CD14-positive monocyte (primary cell): ENCODE measurements around the gene LRRC7. TPM values are rescaled to one million over a fixed set of nuclear protein-coding genes. Genes with fewer than 3 reads are reported as not detected.

Source experiments
- DNase-seq, 3 donors: peaks; one replicate each; pipeline ENCODE4 v3.0.0-alpha.2; 2011 to 2022
- H2AFZ ChIP-seq: 2 replicates; pipeline ENCODE4 v1.6.0; 2012; ENCODE audit warnings: mild to moderate bottlenecking, low read depth, low read length, inconsistent platforms; ENCODE audit not compliant: insufficient read depth, poor library complexity, severe bottlenecking
- H3K27ac ChIP-seq, 2 donors: 1 replicate in 1 of 2; 2 replicates in 1 of 2; pipeline ENCODE4 v1.5.1; 2012 to 2013; ENCODE audit warnings: low read length in 2 of 2, control low read depth in 1 of 2, inconsistent platforms in 1 of 2, low read depth in 1 of 2, mild to moderate bottlenecking in 1 of 2
- H3K27me3 ChIP-seq, 2 donors: one replicate each; pipeline versions ENCODE4 v1.6.0 to v1.6.1; 2011 to 2013; ENCODE audit warnings: low read length in 2 of 2; ENCODE audit not compliant: control insufficient read depth in 2 of 2, insufficient read depth in 2 of 2
- H3K36me3 ChIP-seq, 2 donors: replicated peaks in 1 of 2; 1 replicate in 1 of 2; 2 replicates in 1 of 2; pipeline versions ENCODE4 v1.5.1 to v1.6.1; 2012 to 2013; ENCODE audit warnings: low read length in 2 of 2, control low read depth in 1 of 2, inconsistent platforms in 1 of 2, mild to moderate bottlenecking in 1 of 2; ENCODE audit not compliant: insufficient read depth in 2 of 2, control insufficient read depth in 1 of 2
- H3K4me1 ChIP-seq, 2 donors: 1 replicate in 1 of 2; 2 replicates in 1 of 2; pipeline versions ENCODE4 v1.5.1 to v1.6.1; 2012 to 2013; ENCODE audit warnings: low read length in 2 of 2, control low read depth in 1 of 2, inconsistent platforms in 1 of 2, mild to moderate bottlenecking in 1 of 2, moderate library complexity in 1 of 2; ENCODE audit not compliant: insufficient read depth in 2 of 2, control insufficient read depth in 1 of 2
- H3K4me2 ChIP-seq: replicated peaks from 2 replicates; pipeline ENCODE3; 2012; ENCODE audit warnings: low read length, moderate library complexity, mild to moderate bottlenecking; ENCODE audit not compliant: poor library complexity, severe bottlenecking; ENCODE audit errors: extremely low read depth
- H3K4me3 ChIP-seq, 3 experiments: fragments of 200-600 bp in 1 of 3; sonication (generic) in 1 of 3; replicated peaks in 1 of 3; 1 replicate in 2 of 3; 2 replicates in 1 of 3; pipeline ENCODE4 v1.5.1; 2011 to 2013; ENCODE audit warnings: low read length in 3 of 3, mild to moderate bottlenecking in 3 of 3, control low read depth in 2 of 3, low read depth in 2 of 3, inconsistent platforms in 1 of 3, moderate library complexity in 1 of 3
- H3K79me2 ChIP-seq: 2 replicates; pipeline ENCODE4 v1.6.0; 2012; ENCODE audit warnings: mild to moderate bottlenecking, control low read depth, inconsistent platforms, low read length, moderate library complexity; ENCODE audit not compliant: insufficient read depth
- H3K9ac ChIP-seq: 2 replicates; pipeline ENCODE4 v1.6.0; 2017; ENCODE audit warnings: low read length, mild to moderate bottlenecking; ENCODE audit not compliant: insufficient read depth, poor library complexity, severe bottlenecking
- H3K9me3 ChIP-seq, 2 donors: replicated peaks in 1 of 2; 1 replicate in 1 of 2; 2 replicates in 1 of 2; pipeline versions ENCODE4 v1.5.1 to v1.6.1; 2012 to 2013; ENCODE audit warnings: low read length in 2 of 2, control low read depth in 1 of 2; ENCODE audit not compliant: control insufficient read depth in 1 of 2, insufficient read depth in 1 of 2
- H4K20me1 ChIP-seq: 2 replicates; pipeline ENCODE4 v1.6.0; 2012; ENCODE audit warnings: mild to moderate bottlenecking, low read length, control low read depth, moderate library complexity; ENCODE audit not compliant: insufficient read depth
- H3K27ac Mint-ChIP-seq, 7 donors: one replicate each; pipeline ENCODE4 v1.8.0; 2020; ENCODE audit warnings: mild to moderate bottlenecking in 7 of 7, mixed read lengths in 7 of 7, moderate library complexity in 6 of 7, inconsistent platforms in 2 of 7
- H3K27me3 Mint-ChIP-seq, 3 donors: one replicate each; pipeline ENCODE4 v1.8.0; 2021 to 2022; ENCODE audit warnings: low read depth in 3 of 3, mild to moderate bottlenecking in 3 of 3, mixed read lengths in 3 of 3, moderate library complexity in 3 of 3, inconsistent platforms in 1 of 3
- H3K36me3 Mint-ChIP-seq, 2 donors: one replicate each; pipeline ENCODE4 v1.8.0; 2020; ENCODE audit warnings: mixed read lengths in 2 of 2, inconsistent platforms in 1 of 2, mild to moderate bottlenecking in 1 of 2
- H3K4me1 Mint-ChIP-seq: one replicate; pipeline ENCODE4 v1.8.0; 2020; ENCODE audit warnings: mild to moderate bottlenecking, mixed read lengths
- H3K4me3 Mint-ChIP-seq, 2 donors: one replicate each; pipeline ENCODE4 v1.8.0; 2020; ENCODE audit warnings: mild to moderate bottlenecking in 2 of 2, mixed read lengths in 2 of 2, moderate library complexity in 1 of 2
- H3K9me3 Mint-ChIP-seq, 7 donors: one replicate each; pipeline ENCODE4 v1.8.0; 2020 to 2022; ENCODE audit warnings: mixed read lengths in 7 of 7, mild to moderate bottlenecking in 6 of 7, moderate library complexity in 6 of 7, inconsistent platforms in 2 of 7
- WGBS: methylation state at CpG from one replicate; pipeline ENCODE4 v1.1.5; 2013; ENCODE audit warnings: missing lambda C conversion rate; ENCODE audit not compliant: insufficient coverage; 5-methylcytosine and 5-hydroxymethylcytosine counted together
- intact Hi-C, 2 donors: fragments of 100-400 bp; cut with micrococcal nuclease; formaldehyde crosslinking; loops; one replicate each; pipeline versions ENCODE4 v1.15.0 to v1.15.1; 2023
- polyA plus RNA-seq, 3 donors: library from polyadenylated mRNA; depleted of rRNA in 1 of 3; unstranded in 2 of 3; stranded (reverse) in 1 of 3; fragments of 300-500 nt in 2 of 3; fragments of >200 nt in 1 of 3; fragmentation: Illumina TruSeq in 2 of 3; gene quantifications; 1 replicate in 2 of 3; 2 replicates in 1 of 3; pipeline ENCODE4 v1.2.3, GENCODE V29; 2012 to 2021
- TF ChIP-seq, protein P1 (sequence below): fragments of 200-600 bp; IDR thresholded peaks from one replicate; pipeline ENCODE4 v1.8.0; 2022; ENCODE audit warnings: antibody characterized with exemption, mild to moderate bottlenecking

The LRRC7 gene
- polyA plus RNA-seq, 3 donors: not detected

DNA sequence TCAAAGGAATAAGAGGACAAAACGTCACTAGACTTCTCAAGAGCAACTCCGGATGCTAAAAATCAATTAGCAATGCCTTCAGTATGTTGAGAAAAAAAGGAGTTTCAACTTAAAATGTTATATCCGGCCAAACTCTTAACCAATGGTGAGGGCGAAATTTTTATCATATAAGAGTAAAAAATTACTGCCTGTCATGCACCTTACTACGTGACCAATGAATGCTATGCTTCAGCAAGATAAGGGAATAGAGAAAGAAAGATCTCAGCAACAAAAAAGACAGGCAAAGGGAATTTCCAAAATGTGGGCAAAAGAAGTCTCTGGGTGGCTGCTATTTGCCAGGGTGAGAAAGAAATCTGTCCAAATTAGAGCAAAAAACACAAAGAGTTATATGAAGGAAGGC, 47.4 kb upstream of the LRRC7 start:
- Mint-ChIP-seq H3K9me3 (peaks cover 0 to 6% (median 0%) of the 10 kb centered on the region in 7 donors), H3K27me3 (no peaks in the 10 kb centered on the region), H3K36me3 (no peaks in the 10 kb centered on the region), H3K4me3 (no peak overlapping the region), H3K27ac (no peak overlapping the region), H3K4me1 (no peaks in the 10 kb centered on the region)
- Histone ChIP-seq H3K79me2 (no peaks in the 10 kb centered on the region), H3K27ac (no peak overlapping the region), H3K9ac (no peak overlapping the region), H3K4me1 (no peaks in the 10 kb centered on the region), H3K27me3 (no peaks in the 10 kb centered on the region), H3K36me3 (no peaks in the 10 kb centered on the region), H4K20me1 (no peaks in the 10 kb centered on the region), H2AFZ (no peak overlapping the region), H3K4me3 (no peak overlapping the region), H3K4me2 (no peak overlapping the region), H3K9me3 (no peaks in the 10 kb centered on the region)
- TF ChIP-seq, protein P1, sequence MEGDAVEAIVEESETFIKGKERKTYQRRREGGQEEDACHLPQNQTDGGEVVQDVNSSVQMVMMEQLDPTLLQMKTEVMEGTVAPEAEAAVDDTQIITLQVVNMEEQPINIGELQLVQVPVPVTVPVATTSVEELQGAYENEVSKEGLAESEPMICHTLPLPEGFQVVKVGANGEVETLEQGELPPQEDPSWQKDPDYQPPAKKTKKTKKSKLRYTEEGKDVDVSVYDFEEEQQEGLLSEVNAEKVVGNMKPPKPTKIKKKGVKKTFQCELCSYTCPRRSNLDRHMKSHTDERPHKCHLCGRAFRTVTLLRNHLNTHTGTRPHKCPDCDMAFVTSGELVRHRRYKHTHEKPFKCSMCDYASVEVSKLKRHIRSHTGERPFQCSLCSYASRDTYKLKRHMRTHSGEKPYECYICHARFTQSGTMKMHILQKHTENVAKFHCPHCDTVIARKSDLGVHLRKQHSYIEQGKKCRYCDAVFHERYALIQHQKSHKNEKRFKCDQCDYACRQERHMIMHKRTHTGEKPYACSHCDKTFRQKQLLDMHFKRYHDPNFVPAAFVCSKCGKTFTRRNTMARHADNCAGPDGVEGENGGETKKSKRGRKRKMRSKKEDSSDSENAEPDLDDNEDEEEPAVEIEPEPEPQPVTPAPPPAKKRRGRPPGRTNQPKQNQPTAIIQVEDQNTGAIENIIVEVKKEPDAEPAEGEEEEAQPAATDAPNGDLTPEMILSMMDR: no peak
- no CpG with 5 or more reads among the region's 5 CpGs for WGBS
- no peak for DNase-seq
- intact Hi-C loops: no loop called here

DNA sequence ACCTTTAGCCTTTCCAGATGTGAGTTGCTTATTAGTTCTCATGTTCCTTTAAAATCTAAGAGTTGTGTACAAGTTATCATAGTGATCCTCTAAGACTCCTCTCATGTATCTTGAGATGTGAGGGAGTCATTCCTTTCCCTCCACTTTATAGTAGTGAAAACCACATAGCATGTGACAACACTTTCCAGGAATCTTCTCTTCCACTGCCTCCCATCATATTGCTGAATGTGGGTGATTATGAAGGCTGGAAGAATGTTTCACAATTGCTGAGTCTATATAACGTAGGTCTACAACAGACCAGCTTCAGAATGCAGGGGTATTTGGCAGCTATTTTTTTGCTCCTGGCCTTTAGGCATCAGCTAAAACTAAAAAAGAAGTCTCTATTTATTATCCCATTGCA, 44.7 kb upstream of the LRRC7 start:
- no peaks in the 10 kb centered on the region for H3K4me1 Mint-ChIP-seq
- WGBS: no CpG with 5 or more reads among the region's 1 CpG
- DNase-seq: no peak
- intact Hi-C loops: no loop called here
- no peaks in the 10 kb centered on the region for H3K36me3 Mint-ChIP-seq
- no peaks in the 10 kb centered on the region for H3K36me3 ChIP-seq
- no peaks in the 10 kb centered on the region for H4K20me1 ChIP-seq
- no peaks in the 10 kb centered on the region for H3K27me3 ChIP-seq
- TF ChIP-seq, protein P1: no peak
- H3K4me2 ChIP-seq: no peak overlapping the region
- H3K9me3 ChIP-seq: peaks cover 0 to 2% of the 10 kb centered on the region in 2 donors
- H3K4me3 Mint-ChIP-seq: no peak overlapping the region
- H3K4me3 ChIP-seq: no peak overlapping the region
- H3K4me1 ChIP-seq: no peaks in the 10 kb centered on the region
- no peak overlapping the region for H2AFZ ChIP-seq
- no peak overlapping the region for H3K27ac Mint-ChIP-seq
- no peaks in the 10 kb centered on the region for H3K27me3 Mint-ChIP-seq
- H3K27ac ChIP-seq: no peak overlapping the region
- H3K9me3 Mint-ChIP-seq: peaks cover 0 to 7% (median 0%) of the 10 kb centered on the region in 7 donors
- H3K79me2 ChIP-seq: no peaks in the 10 kb centered on the region
- H3K9ac ChIP-seq: no peak overlapping the region
